ENCODE results near the gene PNMT.

PNMT gene

GRCh38 chr17:39719563-39720355, 51.5 kb downstream of the PNMT start:
- DNase-seq (ENCODE audit: low read depth), result no peak
- no peak for TF ChIP-seq CTCF (conservative IDR thresholded peaks at IDR 0.05; ENCODE audit: low read length)
- no peak overlapping the region for H3K4me3 ChIP-seq (ENCODE audit: low read length)
